Stomach (tissue), 9 donors: ENCODE measurements around the gene ENAH. TPM values are rescaled to one million over a fixed set of nuclear protein-coding genes. Genes with fewer than 3 reads are reported as not detected.

Experiments
- DNase-seq, 2 donors: peaks; one replicate each; pipeline versions ENCODE4 v3.0.0 to v3.0.0-alpha.2; 2013 to 2019
- H3K27ac ChIP-seq, 5 donors: fragments of 200-600 bp in 4 of 5; sonication (generic) in 4 of 5; one replicate each; pipeline ENCODE4 v1.5.1; 2013 to 2019; ENCODE audit warnings: mild to moderate bottlenecking in 1 of 5, moderate library complexity in 1 of 5
- H3K27me3 ChIP-seq, 3 donors: fragments of 200-600 bp; sonication (generic); one replicate each; pipeline ENCODE4 v1.5.1; 2017 to 2019; ENCODE audit warnings: mixed run types in 1 of 3
- H3K36me3 ChIP-seq, 4 donors: fragments of 200-600 bp; sonication (generic); 1 replicate in 3 of 4; 2 replicates in 1 of 4; pipeline ENCODE4 v1.5.1; 2016 to 2019
- H3K4me1 ChIP-seq, 4 donors: fragments of 200-600 bp; sonication (generic); one replicate each; pipeline ENCODE4 v1.5.1; 2016 to 2019
- H3K4me3 ChIP-seq, 4 donors: fragments of 200-600 bp; sonication (generic) in 3 of 4; one replicate each; pipeline ENCODE4 v1.5.1; 2016 to 2019; ENCODE audit warnings: mild to moderate bottlenecking in 1 of 4
- H3K9me3 ChIP-seq, 4 donors: fragments of 200-600 bp; sonication (generic); one replicate each; pipeline ENCODE4 v1.5.1; 2016 to 2019
- EP300 ChIP-seq: sonication (generic); formaldehyde crosslinking; IDR thresholded peaks from one replicate; pipeline ENCODE4 v1.6.1; 2017; ENCODE audit warnings: antibody characterized with exemption
- POLR2A ChIP-seq, 4 donors: fragments of 450-650 bp; IDR thresholded peaks; one replicate each; pipeline ENCODE4 v1.6.1; 2016; ENCODE audit warnings: antibody characterized with exemption in 4 of 4, control low read depth in 2 of 4, mild to moderate bottlenecking in 1 of 4, moderate library complexity in 1 of 4
- POLR2AphosphoS5 ChIP-seq, 3 donors: sonication (generic); formaldehyde crosslinking; IDR thresholded peaks; one replicate each; pipeline ENCODE4 v1.6.1; 2016; ENCODE audit warnings: antibody characterized with exemption in 3 of 3
- WGBS, 5 donors: extraction: QIAGEN DNeasy Blood & Tissue Kit in 3 of 5; methylation state at CpG; one replicate each; pipeline versions ENCODE4 v1.1.5 to v1.1.7; 2013 to 2018; 5-methylcytosine and 5-hydroxymethylcytosine counted together
- intact Hi-C: fragments of 100-400 bp; cut with DNase I; formaldehyde crosslinking; loops from one replicate; pipeline ENCODE4 v1.15.1; 2023; ENCODE audit warnings: low total_unique reads
- polyA plus RNA-seq, 3 donors: library from polyadenylated mRNA; stranded (reverse); fragments of 200-250 nt; gene quantifications; one replicate each; pipeline ENCODE4 v1.2.3, GENCODE V29; 2013
- total RNA-seq, 5 donors: library from RNA; depleted of rRNA; stranded (reverse); fragments of >200 nt; gene quantifications; one replicate each; pipeline versions ENCODE4 v1.1.0 to v1.2.3, GENCODE V29; 2014 to 2016
- TF ChIP-seq, protein P1 (sequence below), 7 experiments: fragments of 450-650 bp in 4 of 7; fragments of 200-600 bp in 3 of 7; sonication (generic) in 3 of 7; IDR thresholded peaks; one replicate each; pipeline ENCODE4 v1.5.1; 2016 to 2019; ENCODE audit warnings: antibody characterized with exemption in 7 of 7, control low read depth in 2 of 7, mild to moderate bottlenecking in 1 of 7
- donor health status: healthy with polysubstance abuse.
- donor health status: Bipolar disorder and iron deficiency.
- donor health status: healthy.

ENAH gene
- total and polyA plus RNA-seq, 8 donors = 8.5 to 186 (median 110) TPM

DNA sequence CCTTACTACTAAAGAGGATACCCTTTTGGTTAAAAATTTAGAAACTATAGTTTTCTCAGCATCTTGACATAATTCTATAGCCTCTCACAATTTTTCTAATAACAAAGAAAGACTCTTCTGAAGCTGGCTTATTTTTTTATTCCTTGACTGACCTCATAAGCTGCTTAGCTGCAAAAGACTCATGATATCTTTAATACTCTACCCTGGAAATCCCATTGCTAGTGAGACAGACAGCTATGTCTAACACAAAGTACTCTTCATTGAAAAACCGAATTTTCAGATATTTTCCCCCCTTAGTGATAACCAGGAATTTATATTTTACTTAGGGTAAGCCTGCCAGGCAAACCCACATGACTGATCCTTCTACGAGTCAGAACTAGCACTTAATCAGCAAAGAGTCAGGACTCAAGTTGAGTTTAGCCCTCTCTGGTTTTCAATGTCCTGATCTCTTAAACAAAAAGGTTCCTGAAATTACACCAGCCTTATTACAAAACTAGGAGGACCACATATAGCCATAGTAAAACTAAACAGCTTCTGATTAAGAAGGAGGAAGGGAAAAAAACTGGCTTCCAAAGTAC is 56.9 kb downstream of the ENAH start:
- H3K27me3 ChIP-seq = no peaks in the 10 kb centered on the region
- 23 to 51% (median 26%) methylated on average over 2 of the region's 2 CpGs for WGBS, 5 donors
- H3K27ac ChIP-seq = peak overlapping the region in 1 of 5 donors; percentile 33
- H3K4me1 ChIP-seq = peaks cover under 1 to 70% (median 34%) of the 10 kb centered on the region in 4 donors
- TF ChIP-seq, protein P1, sequence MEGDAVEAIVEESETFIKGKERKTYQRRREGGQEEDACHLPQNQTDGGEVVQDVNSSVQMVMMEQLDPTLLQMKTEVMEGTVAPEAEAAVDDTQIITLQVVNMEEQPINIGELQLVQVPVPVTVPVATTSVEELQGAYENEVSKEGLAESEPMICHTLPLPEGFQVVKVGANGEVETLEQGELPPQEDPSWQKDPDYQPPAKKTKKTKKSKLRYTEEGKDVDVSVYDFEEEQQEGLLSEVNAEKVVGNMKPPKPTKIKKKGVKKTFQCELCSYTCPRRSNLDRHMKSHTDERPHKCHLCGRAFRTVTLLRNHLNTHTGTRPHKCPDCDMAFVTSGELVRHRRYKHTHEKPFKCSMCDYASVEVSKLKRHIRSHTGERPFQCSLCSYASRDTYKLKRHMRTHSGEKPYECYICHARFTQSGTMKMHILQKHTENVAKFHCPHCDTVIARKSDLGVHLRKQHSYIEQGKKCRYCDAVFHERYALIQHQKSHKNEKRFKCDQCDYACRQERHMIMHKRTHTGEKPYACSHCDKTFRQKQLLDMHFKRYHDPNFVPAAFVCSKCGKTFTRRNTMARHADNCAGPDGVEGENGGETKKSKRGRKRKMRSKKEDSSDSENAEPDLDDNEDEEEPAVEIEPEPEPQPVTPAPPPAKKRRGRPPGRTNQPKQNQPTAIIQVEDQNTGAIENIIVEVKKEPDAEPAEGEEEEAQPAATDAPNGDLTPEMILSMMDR (IDR thresholded peaks at IDR 0.05) = no peak
- no peak for TF ChIP-seq POLR2A (IDR thresholded peaks at IDR 0.05)
- no peak for TF ChIP-seq EP300
- TF ChIP-seq POLR2AphosphoS5 (IDR thresholded peaks at IDR 0.05) = no peak
- no peak overlapping the region for H3K4me3 ChIP-seq
- no peak for DNase-seq
- peaks cover 0 to 3% (median 0%) of the 10 kb centered on the region in 4 donors for H3K36me3 ChIP-seq
- intact Hi-C loops = no loop called here
- H3K9me3 ChIP-seq = no peaks in the 10 kb centered on the region

DNA sequence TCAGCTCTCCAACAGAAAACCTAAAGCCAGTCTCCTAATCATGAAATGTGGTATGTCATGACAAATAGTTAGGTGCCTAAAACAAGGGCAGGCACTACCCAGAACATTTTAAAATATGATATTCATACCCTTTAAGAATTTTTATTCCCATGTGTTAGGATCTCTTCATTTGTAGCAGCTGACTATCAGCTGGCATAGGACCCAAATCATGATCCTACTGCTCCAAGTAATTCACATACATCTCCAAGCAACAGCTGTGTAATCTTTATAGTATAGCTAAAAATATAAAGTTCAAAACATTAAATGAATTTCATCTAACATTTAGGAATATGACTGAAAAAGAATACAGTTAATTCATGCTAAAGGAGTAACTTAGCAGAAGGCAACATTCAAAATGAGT is 57.5 kb downstream of the ENAH start:
- intact Hi-C loops = no loop called here
- H3K4me1 ChIP-seq = peaks cover 0 to 68% (median 34%) of the 10 kb centered on the region in 4 donors
- DNase-seq = no peak
- no peak overlapping the region for H3K27ac ChIP-seq
- H3K36me3 ChIP-seq = peaks cover 0 to 3% (median 0%) of the 10 kb centered on the region in 4 donors
- H3K9me3 ChIP-seq = no peaks in the 10 kb centered on the region
- no peaks in the 10 kb centered on the region for H3K27me3 ChIP-seq
- no peak overlapping the region for H3K4me3 ChIP-seq
- TF ChIP-seq POLR2A (IDR thresholded peaks at IDR 0.05) = no peak
- no peak for TF ChIP-seq POLR2AphosphoS5 (IDR thresholded peaks at IDR 0.05)
- TF ChIP-seq, protein P1 (IDR thresholded peaks at IDR 0.05) = no peak
- no peak for TF ChIP-seq EP300

DNA sequence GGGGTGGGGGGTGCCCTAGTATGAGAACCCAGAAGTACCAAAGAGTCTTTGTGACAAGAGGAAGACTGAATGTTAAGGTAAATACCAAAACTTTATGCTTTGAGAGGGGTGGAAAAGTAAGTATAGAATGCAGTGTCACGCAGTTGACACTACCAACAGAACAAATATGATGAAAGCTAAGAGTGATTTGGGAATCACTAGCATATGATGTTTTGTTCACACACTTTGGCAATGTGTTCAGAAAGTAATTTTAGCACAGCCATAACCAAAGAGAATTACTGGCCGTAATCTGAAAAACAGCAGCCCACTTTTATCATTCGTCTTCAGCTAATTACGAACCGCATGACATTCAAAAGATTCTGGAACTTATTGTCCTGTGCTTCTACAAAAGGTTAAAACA is 59.5 kb downstream of the ENAH start:
- peak overlapping the region in 1 of 5 donors; percentile 66 for H3K27ac ChIP-seq
- H3K27me3 ChIP-seq = no peaks in the 10 kb centered on the region
- H3K4me1 ChIP-seq = peaks cover 0 to 74% (median 34%) of the 10 kb centered on the region in 4 donors
- H3K4me3 ChIP-seq = no peak overlapping the region
- intact Hi-C loops = no loop called here
- no peaks in the 10 kb centered on the region for H3K9me3 ChIP-seq
- H3K36me3 ChIP-seq = peaks cover 0 to 3% (median 0%) of the 10 kb centered on the region in 4 donors
- TF ChIP-seq, protein P1 (IDR thresholded peaks at IDR 0.05) = no peak
- TF ChIP-seq POLR2A (IDR thresholded peaks at IDR 0.05) = no peak
- TF ChIP-seq EP300 = no peak
- TF ChIP-seq POLR2AphosphoS5 (IDR thresholded peaks at IDR 0.05) = no peak
- 85 to 97% (median 93%) methylated on average over 5 of the region's 5 CpGs for WGBS, 5 donors
- DNase-seq = no peak

DNA sequence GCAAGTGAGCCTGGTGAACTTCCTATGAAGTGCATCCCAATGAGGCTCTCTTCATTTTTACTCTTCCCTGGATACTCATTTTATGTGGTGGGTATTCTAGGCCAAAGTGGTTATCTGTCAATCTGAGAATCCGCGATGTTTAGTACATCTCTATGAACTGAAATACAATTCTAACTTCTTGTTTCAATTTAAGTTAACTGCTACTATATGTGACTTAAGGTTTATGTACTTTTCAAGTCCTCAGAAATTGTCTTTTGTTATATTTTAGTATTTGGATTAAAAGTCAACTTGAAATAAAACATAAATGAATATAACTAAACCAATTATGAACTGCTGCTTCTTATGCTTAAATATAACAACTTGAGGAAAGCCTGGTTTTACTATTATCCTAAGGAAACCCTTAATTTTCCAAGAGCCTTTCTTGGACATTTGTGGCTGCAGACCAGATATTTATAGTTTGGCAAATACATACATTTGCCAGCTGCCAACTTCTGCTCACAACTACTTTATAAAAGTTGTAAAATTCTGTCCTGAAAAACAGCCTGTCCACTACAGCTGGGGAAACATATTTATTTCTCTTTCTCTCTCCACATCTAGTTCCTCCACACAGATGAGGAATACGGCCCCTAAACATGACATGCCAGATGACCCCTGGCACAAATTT is 60.4 kb downstream of the ENAH start:
- 77 to 82% (median 78%) methylated on average over 3 of the region's 3 CpGs for WGBS, 5 donors
- intact Hi-C loops = no loop called here
- no peaks in the 10 kb centered on the region for H3K27me3 ChIP-seq
- no peak for DNase-seq
- H3K27ac ChIP-seq = peak overlapping the region in 1 of 5 donors; percentile 66
- no peaks in the 10 kb centered on the region for H3K9me3 ChIP-seq
- peaks cover 0 to 66% (median 29%) of the 10 kb centered on the region in 4 donors for H3K4me1 ChIP-seq
- peaks cover 0 to 3% (median 0%) of the 10 kb centered on the region in 4 donors for H3K36me3 ChIP-seq
- no peak overlapping the region for H3K4me3 ChIP-seq
- TF ChIP-seq, protein P1 (IDR thresholded peaks at IDR 0.05) = no peak
- TF ChIP-seq POLR2A (IDR thresholded peaks at IDR 0.05) = no peak
- TF ChIP-seq POLR2AphosphoS5 (IDR thresholded peaks at IDR 0.05) = no peak
- no peak for TF ChIP-seq EP300
